DMS153 treated with DMSO at 0.1 percent for 48 hours (cell line): ENCODE measurements around the gene INPP5F.

Experiments
- DNase-seq: peaks from one replicate; lab custom pipeline; 2025; ENCODE audit not compliant: unreplicated experiment; lab: John Stamatoyannopoulos, UW

Gene INPP5F

GRCh38 chr10:119725828-119726675 is at the start of gene INPP5F:
TSS of gene INPP5F (plus strand) at chr10:119726050. CDS start at chr10:119726263, 213 bp downstream.
- peak; percentile 94 for DNase-seq

- no peak for DNase-seq
Observed at GRCh38 chr10:119677126-119677525, 48.7 kb upstream of the INPP5F start.

- DNase-seq = no peak
Observed at GRCh38 chr10:119677904-119678755, 47.7 kb upstream of the INPP5F start.

- no peak for DNase-seq
Observed at GRCh38 chr10:119679480-119679829, 46.4 kb upstream of the INPP5F start.

GRCh38 chr10:119680050-119680449 is 45.8 kb upstream of the INPP5F start:
- DNase-seq = no peak

GRCh38 chr10:119680650-119681081 is 45.2 kb upstream of the INPP5F start:
- DNase-seq = no peak

GRCh38 chr10:119686465-119687191 is 39.2 kb upstream of the INPP5F start:
- peak; percentile 54 for DNase-seq

- DNase-seq = no peak
Observed at GRCh38 chr10:119687192-119688032, 38.4 kb upstream of the INPP5F start.

- no peak for DNase-seq
Observed at GRCh38 chr10:119688033-119688508, 37.8 kb upstream of the INPP5F start.

GRCh38 chr10:119689016-119689580 is 36.8 kb upstream of the INPP5F start:
- no peak for DNase-seq

GRCh38 chr10:119691726-119692125 is 34.1 kb upstream of the INPP5F start:
- no peak for DNase-seq

GRCh38 chr10:119693262-119693957 is 32.4 kb upstream of the INPP5F start:
- no peak for DNase-seq

- no peak for DNase-seq
Observed at GRCh38 chr10:119694608-119695007, 31.2 kb upstream of the INPP5F start.

- DNase-seq = no peak
Observed at GRCh38 chr10:119700321-119700954, 25.4 kb upstream of the INPP5F start.

GRCh38 chr10:119701861-119702260 is 24.0 kb upstream of the INPP5F start:
- DNase-seq = no peak

- DNase-seq = no peak
Observed at GRCh38 chr10:119702583-119702982, 23.3 kb upstream of the INPP5F start.

- no peak for DNase-seq
Observed at GRCh38 chr10:119703903-119704508, 21.8 kb upstream of the INPP5F start.

GRCh38 chr10:119705434-119705831 is 20.4 kb upstream of the INPP5F start:
- DNase-seq = no peak
